CD4-positive, alpha-beta T cell treated with Interleukin-10 for 1 hour (primary cell): ENCODE measurements around the gene RALGPS2.

Source experiments
- DNase-seq: peaks from one replicate; pipeline ENCODE4 v3.0.0-alpha.2; 2020

RALGPS2 gene

DNA sequence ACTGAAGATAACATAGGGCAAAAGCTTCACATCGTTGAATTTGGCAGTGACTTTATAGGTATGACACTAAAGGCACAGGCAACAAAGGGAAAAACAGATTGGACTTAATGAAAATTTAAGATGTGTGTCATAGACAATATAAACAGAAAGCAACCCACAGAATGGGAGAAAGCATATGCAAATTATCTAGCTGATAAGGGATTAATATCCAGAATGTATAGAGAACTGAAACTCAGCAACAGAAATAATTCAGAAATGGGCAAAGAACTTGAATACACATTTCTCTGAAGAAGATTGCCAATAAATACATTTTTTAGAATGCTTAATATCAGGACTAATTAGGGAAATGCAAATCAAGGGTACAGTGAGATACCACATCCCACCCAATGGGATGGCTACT lies 201.0 kb downstream of the RALGPS2 start:
- DNase-seq, result no peak

- DNase-seq, result no peak
These were observed 202.0 kb downstream of the RALGPS2 start for GRCh38 chr1:178927003-178927402.

DNA sequence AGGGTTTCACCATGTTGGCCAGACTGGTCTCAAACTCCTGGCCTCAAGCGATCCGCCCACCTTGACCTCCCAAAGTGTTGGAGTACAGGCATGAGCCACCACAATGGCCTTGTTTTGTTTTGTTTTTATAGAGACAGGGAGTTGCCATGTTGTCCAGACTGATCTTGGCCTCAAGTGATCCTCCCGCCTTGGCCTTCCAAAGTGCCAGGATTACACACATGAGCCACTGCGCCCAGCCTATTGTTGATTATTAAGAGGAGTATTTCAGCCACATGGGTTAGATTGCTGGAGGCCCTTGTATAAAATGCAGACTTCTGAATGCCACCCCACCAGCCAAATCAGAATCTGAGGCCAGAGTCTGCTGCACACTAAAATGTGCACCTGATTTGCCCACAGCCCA lies 203.0 kb downstream of the RALGPS2 start:
- DNase-seq, result no peak

DNA sequence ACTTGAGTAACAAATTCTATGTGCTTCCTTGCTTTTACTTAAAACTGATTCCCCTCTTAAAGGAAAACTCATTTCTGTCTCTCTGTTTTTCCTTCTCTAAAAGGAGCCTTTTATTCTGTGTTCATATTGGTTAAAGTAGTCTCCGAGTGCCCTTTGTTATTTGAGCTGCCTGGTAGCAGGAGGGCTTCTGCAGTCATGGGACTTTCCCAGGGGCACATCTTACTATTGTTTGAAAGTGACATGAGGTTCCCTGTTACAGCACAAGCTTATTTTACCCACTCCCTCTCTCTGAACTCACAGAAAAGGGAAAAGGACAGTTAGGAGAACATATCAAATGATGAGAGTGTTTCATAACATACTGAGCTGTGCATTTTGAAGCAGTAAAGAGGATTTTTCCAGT lies 203.9 kb downstream of the RALGPS2 start:
- no peak for DNase-seq

DNA sequence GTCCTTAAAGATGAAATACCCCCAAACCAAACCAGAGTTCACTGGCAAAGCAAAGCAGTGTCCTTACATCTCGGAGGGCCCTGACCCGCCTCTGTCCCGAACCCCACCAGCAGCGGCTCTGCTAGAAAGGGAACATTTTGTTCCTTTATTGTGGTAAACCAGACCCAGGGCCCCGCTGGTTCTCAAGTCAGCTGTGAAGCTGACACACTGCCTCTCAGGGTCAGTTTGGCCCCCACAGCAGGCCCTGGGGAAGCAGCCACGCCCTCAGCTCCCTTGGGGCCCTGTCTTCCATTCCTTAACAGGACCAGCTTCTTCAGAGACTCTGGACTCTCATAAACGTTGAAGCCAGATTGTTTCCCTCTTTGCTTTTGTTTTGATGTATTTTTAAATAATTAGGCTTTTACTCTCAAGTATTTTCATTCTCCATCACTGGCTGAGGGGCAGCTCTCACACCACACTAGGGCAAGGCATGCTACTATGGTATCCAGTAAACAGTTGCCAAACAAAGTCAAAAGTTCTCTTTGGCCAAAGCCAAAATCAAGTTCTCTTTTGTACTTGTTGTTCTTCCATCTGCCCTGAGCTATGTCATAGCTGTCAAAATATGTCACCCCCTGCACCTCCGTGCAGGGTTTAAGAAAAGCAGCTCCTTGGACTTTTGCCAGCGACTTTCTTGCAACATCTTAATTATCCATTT lies 207.0 kb downstream of the RALGPS2 start:
- no peak for DNase-seq

- no peak for DNase-seq
These were observed 207.5 kb downstream of the RALGPS2 start for GRCh38 chr1:178932552-178932906.

DNA sequence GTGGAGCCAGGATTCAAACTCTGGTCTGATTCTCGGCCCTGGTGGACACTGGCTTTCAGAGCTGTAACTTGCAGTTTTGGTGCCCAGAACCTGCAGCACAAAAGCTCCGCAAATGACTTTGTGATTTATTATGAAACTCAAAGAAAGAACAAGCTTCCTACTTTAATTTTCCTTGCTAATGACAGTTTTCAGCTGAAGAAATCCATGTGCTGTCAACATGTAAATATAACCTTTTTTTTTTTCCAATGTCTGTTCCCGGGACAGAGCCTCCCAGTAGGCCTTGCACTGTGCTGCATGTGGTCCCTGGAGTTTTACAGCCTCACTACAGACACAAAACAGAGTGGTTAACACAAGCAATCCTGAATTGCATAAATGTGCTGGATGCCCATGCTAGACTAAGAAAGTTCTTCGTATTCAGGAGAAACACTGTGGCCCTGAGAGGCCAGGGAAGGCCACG lies 208.1 kb downstream of the RALGPS2 start:
- no peak for DNase-seq

- no peak for DNase-seq
These were observed 208.9 kb downstream of the RALGPS2 start for GRCh38 chr1:178933709-178934490.

DNA sequence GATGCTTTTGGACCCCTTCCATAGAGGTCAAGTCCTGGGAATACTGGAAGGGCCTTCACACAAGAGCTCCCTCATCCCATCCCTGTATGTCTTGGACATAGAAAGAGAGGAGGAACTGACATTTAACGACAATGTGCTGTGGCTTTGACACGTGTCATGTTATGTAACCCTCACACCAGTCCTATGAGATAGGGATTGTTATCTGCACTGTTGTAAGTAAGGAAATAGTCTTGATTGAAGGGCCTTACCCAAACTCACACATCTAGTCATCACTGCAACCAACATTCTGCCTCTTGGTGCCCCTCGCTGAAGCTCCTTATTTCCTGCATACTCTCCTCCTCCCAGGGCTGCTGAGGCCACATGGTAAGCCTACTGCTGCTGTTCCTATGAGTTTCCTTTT lies 209.5 kb downstream of the RALGPS2 start:
- no peak for DNase-seq

DNA sequence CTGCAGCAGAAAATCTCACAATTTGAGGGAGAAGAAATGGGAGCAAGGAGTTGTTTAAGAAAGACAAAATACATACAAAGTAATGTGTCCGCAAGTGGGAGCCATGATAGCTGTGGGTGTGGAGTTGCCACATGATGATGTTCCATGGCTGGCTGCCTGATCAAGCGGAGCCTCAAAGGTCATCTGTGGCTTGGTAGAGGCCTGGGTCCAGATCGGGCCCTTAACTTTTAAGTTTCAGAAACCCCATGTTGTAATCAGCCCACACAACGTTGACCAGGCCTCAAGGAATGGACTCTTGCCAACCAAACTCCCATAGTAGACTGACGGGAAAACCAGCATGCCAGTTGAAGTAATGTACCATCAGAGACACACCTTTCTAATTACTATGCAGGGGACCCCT lies 210.6 kb downstream of the RALGPS2 start:
- no peak for DNase-seq

GRCh38 chr1:178937695-178938094 lies 212.7 kb downstream of the RALGPS2 start:
- no peak for DNase-seq

GRCh38 chr1:178938101-178938958 lies 213.3 kb downstream of the RALGPS2 start:
- no peak for DNase-seq

- DNase-seq, result no peak
These were observed 213.9 kb downstream of the RALGPS2 start for GRCh38 chr1:178938959-178939317.

DNA sequence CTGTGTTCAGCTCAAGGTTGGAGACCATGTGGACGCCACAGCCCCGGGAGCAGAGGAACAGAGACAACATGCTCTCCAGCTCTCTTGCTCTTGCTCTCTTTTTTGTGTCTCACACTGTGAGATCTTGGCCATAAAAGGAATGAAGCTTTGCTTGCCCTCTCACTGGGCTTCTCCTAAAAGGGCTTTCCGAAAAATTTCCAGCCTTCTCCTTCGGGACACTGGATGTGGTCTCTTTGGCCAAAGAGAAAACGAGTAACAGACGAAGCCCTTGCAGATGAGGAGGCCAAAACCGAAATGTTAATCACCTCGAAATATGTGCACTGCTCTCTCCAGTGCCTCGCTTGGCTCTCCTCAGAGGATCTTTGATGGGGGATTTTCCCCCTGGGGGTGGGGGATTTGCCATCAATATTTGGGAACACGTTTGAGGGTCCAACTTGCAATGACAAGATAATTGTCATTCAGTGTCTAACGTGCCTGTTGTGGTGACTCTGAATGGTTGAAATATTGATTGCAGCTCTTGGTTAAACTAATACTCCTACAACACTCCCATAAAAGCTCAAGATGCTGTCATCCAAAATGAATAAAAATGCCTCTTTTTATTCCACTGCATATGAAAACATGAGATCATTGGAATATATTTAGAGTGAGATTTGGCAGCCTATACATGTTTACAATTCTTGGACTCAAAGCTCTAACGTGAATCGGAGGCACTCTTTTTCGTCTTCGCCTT lies 214.5 kb downstream of the RALGPS2 start:
- no peak for DNase-seq

- no peak for DNase-seq
These were observed 215.2 kb downstream of the RALGPS2 start for GRCh38 chr1:178940068-178940765.

GRCh38 chr1:178941261-178941689 lies 216.2 kb downstream of the RALGPS2 start:
- no peak for DNase-seq

DNA sequence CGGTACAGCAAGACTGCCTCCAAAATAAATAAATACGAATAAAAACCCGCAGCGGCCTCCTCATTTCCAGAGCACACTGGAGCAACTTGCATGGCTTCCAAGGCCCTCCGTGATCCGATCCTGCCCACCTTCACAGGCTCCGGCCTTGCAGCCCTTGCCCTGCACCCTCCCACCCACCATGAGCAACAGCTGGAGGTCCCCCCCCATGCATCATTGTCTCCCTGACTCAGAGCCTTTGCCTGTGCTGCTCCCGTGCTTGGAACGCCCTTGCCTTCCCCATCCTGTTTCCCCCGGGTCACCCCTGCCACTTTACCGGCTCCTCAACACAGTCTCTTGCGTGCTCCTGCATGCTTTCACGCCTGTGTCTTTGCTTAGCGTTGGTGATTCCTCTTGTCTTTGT lies 216.8 kb downstream of the RALGPS2 start:
- DNase-seq, result no peak

DNA sequence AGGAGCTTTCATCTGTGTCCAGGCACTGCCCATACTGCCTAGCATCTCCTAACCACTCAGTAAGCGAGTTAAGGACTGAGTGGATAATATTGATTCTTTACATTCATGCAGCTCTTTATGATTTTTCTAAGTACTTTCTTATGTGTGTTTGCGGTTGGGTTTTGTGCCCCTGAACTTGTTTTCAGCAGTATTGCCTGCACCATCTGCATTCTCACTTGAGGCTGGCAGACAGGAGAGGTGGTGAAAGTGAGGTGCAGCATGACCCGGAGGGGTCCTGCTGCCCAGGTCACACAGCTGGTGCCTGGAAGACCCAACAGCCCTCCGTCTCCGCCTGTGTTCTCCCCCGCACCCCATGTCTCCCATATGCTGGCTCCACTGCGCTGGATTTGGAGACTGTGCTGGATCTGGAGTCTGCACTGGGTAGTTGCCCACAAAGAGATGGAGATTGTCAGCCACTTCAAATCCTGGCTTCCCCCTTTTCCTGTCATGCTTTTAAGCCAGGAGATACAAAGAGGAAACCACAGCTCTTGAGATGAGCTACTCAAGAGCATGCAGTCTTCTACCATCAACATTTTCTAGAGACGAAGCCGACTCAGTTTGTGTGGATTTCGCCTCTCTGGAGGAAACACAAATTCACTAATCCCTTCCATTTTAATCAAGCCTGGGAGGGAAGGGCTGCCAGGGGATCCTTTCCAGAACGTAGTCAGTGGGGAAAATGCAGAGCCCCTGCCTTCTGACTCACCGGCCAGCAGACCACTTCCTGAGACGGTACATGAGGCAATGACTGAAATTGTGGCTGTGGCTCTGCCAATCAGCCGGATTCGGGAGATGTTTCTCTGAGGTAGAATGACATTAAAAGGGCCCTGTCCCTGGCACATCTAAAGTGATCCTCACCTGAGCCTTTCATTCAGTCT lies 217.5 kb downstream of the RALGPS2 start:
- DNase-seq, result no peak

DNA sequence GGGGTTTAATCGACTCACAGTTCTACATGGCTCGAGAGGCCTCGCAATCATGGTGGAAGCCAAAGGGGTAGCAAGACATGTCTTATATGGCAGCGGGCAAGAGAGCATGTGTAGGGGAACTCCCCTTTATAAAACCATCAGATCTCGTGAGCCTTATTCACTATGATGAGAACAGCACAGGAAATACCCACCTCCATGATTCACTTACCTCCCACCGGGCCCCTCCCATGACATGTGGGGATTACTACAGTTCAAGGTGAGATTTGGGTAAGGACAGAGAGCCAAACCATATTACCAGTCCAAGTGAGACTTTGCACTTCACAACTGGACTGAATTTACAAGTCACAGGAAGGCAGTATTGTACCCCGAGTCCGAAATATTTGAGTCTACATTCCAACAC lies 219.7 kb downstream of the RALGPS2 start:
- DNase-seq, result no peak

DNA sequence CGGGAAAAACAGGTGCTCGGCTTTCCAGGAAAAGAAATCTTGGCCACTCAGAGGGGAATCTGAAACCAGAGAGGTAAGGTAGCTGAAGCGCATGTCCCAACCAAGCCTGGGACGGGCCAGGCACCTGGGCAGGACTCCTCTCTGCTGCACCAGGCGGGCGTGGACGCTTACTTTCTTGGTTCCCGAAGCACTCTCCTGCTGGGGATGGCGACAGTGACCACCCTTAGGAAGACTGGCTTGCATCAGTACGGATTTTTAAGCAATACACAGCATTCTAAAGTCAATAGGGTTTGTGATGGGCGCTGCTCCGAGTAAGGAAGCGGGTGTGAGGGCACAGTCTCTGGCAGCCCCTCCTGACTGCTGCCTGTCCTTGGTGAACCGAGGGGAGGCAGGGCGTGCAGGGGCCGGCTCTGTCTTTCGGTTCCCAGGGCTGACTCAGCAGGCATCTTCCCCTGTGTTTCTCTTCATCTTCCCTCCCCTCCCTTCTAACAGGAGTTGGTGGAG lies 220.8 kb downstream of the RALGPS2 start:
- DNase-seq, result no peak

DNA sequence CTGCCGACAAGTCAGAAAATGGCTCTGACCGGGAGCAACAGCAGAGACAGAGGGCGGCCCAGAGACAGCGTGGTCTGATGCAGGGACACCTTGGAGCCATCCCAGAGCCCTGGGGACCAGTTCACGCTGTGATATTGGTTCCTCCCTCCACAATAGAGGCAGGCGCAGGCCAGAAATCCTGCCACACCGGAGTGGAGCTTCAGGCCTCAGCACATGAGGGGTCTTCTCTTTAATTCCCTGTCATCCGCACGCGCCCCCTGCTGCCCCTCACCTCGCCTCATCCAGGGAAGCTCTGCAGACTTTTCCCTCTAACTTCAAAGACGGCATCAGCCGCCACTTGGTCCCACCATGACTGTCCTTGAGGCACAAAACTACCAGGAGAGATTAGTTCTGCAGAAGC lies 221.4 kb downstream of the RALGPS2 start:
- no peak for DNase-seq
